ENCODE measurements around the gene FBXO38.

FBXO38 gene

DNA sequence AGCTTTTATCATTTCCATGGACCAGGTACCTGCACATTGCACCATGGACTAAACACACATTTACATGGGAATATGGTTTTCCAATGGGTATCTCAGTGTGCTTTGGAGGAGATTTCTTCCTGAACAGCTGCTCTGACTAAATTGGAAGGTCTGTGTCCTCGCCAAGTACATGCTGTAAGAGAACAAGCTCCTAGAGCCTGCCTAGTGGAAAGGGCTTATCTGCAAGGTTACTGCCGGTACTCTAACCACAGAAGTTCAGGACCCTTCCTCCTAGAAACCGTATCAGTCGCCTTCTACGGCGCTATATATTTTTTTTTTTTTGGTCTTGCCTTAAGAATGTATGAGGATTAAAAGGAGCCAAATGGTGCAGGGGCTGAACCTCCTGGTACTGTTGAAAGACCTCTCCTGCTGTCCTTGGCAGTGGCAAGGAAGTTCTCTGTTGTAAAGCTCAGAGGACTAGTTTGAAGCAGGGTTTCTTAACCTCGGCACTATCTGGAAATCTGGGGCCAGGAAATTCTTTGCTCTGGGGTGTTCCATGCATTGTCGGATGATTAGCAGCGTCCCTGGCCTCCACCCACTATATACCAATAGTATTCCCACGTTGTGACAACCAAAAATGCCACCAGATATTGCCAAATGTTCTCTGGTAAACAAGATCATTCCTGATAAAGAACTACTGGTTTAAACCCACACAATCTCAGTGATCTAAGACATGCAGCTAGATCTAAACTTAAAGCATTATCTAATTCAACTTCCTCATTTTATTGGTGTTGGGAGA lies 107.4 kb downstream of the FBXO38 start:
- TF ChIP-seq, protein P1, sequence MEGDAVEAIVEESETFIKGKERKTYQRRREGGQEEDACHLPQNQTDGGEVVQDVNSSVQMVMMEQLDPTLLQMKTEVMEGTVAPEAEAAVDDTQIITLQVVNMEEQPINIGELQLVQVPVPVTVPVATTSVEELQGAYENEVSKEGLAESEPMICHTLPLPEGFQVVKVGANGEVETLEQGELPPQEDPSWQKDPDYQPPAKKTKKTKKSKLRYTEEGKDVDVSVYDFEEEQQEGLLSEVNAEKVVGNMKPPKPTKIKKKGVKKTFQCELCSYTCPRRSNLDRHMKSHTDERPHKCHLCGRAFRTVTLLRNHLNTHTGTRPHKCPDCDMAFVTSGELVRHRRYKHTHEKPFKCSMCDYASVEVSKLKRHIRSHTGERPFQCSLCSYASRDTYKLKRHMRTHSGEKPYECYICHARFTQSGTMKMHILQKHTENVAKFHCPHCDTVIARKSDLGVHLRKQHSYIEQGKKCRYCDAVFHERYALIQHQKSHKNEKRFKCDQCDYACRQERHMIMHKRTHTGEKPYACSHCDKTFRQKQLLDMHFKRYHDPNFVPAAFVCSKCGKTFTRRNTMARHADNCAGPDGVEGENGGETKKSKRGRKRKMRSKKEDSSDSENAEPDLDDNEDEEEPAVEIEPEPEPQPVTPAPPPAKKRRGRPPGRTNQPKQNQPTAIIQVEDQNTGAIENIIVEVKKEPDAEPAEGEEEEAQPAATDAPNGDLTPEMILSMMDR (IDR thresholded peaks at IDR 0.05; ENCODE audit: low read depth, low read length), result no peak
- no peak for DNase-seq (ENCODE audit: low read depth, low spot score)
- in situ Hi-C loops (cut with HindIII; ENCODE audit: low sequenced_read_pairs), result no loop called here
- H3K4me3 ChIP-seq (ENCODE audit: low read depth, low read length), result no peak overlapping the region

DNA sequence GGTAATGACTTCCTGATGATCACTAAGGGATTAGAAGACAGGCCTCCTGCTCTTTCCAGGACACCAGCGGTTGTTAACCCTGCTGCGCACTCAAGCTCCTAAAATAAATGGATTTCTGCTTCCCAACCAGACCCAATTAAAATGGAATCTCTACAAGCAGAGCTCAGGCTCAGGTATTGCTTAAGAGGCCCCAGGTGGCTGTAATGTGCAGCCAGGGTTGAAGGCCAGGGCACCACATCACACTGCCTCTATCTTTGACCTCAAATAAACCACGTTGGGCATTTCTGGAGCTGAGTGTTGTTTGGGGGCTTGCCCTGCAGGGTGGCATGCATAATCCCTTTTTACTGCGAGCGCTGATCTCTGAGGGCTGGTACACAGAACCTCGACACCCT lies 108.0 kb downstream of the FBXO38 start:
- no peak for DNase-seq (ENCODE audit: low read depth, low spot score)
- no peak overlapping the region for H3K4me3 ChIP-seq (ENCODE audit: low read depth, low read length)
- TF ChIP-seq, protein P1 (IDR thresholded peaks at IDR 0.05; ENCODE audit: low read depth, low read length), result no peak
- in situ Hi-C loops (cut with HindIII; ENCODE audit: low sequenced_read_pairs), result no loop called here

- in situ Hi-C loops (cut with HindIII; ENCODE audit: low sequenced_read_pairs), result no loop called here
- TF ChIP-seq, protein P1 (IDR thresholded peaks at IDR 0.05; ENCODE audit: low read depth, low read length), result no peak
- no peak overlapping the region for H3K4me3 ChIP-seq (ENCODE audit: low read depth, low read length)
- DNase-seq (ENCODE audit: low read depth, low spot score), result no peak
Observed at GRCh38 chr5:148492351-148492750, 108.6 kb downstream of the FBXO38 start.
